KG1 (cell line): ENCODE results near the gene NME7.
"Not testable (repeated sequence)": the region's sequence is repeated elsewhere in the genome, so short reads cannot be mapped to it uniquely, and the experiment has no call there.

Experiments
- DNase-seq: peaks from one replicate; lab custom pipeline; 2025; lab: John Stamatoyannopoulos, UW

NME7 gene

DNA sequence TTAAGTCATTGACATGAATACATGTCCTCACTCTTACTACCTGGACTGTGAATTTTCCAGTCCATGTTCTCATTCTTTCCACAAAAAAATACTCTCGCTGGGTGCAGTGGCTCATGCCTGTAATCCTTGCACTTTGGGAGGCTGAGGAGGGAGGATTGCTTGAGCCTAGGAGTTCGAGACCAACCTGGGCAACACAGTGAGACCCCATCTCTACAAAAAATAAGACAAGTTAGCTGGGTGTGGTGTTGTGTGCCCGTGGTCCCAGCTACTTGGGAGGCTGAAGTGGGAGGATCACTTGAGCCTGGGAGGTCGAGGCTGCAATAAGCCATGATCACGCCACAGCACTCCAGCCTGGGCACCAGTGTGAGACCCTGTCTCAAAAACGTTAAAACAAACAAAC is 242.0 kb downstream of the NME7 start:
- not testable (repeated sequence) for DNase-seq

DNA sequence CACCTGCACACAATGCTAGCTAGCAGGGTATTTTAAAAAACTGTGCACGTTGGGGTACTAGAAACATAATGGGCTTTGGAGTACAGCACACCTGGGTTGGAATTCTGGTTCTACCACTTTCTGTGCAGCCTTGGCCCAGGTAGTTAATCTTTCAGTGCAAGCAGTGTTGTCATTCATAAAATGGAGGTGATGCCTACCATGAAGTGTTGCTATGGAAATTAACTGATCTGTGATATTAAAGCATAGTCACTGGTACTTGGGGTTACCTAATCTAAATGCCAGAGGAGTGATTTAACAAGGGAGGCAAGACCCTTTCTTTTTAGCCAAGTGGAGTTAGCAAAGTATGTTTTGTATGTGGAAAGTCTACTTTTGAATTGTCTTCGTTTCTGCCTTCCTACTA is 243.1 kb downstream of the NME7 start:
- DNase-seq: no peak

DNA sequence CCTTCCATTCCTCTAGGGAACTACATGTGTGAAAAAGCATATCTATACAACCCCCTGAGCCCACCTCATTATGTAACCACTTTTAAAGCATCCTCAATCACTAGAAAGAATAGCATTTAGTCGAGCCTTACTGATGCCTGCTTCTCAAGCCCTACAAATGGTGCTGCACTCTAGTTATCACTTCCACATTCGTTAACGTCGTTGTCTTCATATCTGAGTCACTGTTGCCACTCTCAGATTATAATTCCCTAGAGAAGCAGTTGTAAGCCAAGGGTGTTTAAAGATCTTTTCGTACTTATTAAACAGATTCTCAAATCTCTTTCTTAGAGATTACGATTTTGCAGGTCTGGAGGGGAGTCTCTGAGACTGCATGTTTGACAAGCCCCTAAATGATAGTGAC is 244.6 kb downstream of the NME7 start:
- no peak for DNase-seq

DNA sequence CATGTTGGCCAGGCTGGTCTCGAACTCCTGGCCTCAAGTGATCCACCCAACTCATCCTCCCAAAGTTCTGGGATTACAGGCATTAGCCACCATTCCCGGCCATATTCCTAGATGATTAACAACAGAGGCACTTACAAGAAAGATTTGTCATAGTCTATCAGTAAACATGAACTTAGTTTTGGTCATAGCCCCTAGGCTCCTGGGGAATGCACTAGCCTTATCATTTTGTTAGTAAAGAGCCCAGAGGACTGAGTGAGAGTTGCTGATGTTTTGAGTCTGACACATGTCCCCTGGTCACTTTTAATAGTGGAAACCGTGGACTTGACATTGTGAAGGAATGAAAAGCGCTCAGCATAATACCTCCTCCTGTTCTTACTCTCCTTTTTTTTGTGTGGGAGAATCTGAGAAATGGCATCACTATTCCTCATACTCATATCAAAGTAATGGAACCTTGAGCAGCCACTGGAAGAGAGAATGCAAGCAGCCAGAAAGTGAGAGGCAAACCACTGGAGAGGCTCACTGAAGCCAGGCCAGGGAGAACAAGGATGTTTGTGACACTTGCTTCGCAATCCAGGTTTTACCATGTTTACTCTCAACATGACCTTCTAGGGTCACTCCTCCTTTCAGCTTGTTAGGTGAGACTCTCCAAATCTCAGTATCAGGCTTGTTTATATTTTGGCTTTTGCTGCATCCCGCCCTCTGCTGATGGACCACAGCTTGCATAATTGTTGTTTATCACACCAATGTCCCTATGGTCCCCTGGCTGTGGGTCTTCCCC is 246.3 kb downstream of the NME7 start:
- DNase-seq: no peak

DNA sequence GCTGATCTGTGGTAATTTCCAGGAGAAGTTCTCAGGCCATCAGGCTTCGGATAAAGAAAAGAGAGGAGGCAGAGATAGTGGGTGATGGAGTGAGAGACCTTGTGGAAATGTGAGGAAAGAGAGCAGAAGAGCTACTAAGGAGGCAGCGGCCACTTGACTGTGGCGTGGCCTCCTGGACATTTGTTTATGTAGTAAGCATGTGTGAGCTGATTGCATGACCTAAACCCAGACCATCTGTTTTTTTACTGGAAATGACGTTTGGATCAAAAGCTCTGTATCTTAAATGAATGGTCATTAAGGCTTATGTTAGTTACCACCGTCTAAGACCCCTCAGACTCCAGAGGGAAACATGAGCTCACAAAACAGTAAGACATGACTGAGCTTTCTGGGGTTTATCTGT is 247.5 kb downstream of the NME7 start:
- DNase-seq: no peak

DNA sequence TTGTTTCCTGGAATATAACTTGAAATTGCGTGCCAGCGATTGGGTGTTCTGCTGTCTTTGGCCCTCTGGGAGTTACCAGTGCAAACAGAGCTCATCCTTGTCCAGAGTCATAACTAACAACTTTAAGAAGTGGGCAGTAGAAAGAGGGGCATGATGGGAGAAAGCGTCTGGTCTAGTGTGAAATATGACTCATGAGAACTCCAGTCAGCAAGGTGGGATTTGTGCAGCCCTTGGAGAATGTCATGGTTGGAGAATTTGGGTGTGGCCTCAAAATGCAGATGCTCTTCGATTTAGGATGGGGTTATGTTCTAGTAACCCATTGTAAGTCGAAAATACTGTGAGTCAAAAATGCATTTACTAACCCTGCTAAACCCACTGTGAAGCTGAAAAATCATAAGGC is 248.2 kb downstream of the NME7 start:
- no peak for DNase-seq

DNA sequence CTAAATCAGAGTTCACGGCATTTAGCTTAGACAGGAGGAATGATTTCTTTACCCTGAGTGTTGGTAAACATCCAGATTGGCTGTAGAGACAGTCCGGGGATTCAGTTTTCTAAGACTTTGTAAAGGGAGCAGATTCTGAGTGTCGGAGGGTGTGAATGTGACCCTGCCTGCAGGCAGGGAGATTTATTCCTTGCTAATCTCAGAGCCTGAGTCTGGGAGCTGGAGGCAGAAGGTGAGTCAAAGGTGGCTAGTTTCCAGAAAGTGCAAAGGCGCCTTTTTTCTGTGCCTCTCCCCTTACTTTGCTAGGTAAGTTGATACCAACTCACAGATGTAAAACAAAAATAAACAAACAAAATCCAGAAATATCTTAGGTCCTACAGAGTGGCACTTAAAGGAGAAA is 249.4 kb downstream of the NME7 start:
- no peak for DNase-seq

DNA sequence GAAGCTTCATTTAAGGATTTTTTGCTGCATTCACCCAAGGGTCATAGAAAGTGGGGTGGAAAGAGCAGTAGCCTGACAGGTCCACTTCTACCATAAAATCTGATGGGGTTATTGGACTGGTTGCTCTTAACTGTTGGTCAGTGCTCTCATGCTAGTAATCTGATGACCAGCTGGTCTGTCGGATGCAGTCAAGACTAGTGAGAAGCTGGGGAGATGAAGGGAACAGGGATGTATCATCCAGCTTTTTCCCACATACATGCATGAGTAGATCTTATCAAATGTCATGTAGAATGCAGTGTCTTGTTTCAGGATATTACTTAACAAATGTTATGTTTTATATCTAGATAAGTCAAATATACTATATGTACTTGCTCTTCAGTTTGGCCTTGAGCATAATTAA is 250.0 kb downstream of the NME7 start:
- DNase-seq: no peak

DNA sequence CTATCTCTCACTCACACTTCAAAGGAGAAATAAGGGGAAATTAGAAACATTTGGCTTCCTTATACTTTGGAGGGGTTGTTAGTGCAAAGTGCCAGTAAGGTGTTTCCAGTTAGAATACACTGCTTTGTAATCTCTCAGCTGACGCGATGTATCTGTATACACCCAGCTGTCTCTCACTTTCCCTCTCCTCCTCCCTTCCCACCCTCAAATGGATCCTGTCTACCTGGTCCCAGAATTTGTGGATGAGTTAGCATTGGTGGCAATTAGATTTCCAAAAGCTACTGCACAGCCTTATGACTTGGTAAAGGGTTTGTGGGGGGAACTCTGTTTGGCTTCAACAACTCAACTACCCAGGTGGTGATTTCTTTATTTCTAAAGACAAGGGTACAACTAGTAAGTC is 250.6 kb downstream of the NME7 start:
- DNase-seq: no peak

DNA sequence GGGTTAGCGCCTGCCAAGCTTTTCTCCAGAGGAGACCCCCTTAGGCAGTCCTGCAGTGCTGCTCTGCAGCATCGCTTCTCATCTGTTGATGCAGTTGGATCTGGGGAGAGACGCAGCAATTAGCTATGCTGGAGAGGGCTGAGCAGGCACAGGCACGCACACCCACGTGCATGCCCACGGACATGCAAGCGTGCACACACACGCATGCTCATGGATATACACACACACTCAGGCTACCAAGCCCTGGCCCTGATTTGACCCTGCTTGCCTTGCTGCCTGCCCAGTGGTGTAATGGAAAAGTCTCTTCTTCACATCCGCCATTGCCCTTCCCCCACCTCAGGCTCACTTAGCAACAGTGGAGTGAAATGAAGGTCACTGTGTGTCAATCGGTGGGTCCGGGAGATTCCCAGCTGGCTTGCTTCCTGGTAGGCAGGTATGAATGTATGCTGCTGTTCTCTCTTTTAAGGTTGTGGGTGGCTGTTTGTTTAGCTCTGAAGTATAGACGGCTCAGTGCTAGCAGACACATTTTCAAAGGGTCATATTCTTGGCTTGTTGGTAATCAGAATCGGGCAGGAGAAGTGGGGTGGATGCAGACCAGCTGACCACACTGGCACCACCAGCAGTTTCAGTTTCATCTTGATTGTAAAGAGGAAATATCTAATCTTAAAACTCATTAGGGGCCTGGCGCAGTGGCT is 251.6 kb downstream of the NME7 start:
- no peak for DNase-seq

DNA sequence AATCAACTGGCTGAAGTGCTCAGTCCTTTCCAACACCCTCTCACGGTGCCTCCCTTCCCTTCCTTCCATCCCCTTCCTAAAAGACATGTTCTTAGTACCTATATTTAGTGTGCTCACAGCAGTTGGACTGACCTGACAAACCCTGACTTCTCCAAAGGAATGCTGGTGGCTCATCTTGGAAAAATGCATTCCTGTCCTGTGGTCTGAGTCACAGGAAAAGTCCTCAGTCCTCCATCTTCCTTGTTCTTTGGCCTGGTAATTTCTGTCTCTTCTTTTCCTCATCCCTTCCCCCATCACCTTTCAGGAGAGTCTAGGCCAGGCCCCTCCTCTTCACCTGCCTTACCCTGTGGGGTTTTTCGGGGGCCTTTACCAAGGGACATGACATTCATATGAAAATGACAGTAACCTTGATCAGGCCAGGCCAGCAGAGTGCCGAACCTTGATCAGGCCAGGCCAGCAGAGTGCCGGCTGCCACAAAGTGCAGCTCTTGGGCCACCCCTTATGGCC is 253.9 kb downstream of the NME7 start:
- DNase-seq: no peak

DNA sequence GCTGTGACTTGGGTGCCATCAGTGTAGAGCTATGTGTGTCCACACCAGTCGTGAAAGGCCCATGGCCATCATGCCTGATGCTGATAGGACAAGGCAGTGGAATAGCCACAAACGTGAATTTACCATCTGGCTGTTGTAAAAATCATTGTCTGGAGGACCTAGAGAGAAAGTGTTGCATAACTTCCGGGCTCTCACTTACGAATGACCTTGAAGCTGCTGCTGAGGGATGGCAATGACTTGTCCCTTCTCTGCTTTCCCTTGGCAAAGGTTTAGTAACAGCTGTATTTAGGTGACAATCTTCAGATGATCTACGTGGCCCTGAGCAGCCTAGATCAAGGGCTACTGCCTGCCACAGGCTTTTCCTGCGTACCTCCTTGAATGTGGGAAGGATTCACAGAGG is 255.4 kb downstream of the NME7 start:
- DNase-seq: no peak

DNA sequence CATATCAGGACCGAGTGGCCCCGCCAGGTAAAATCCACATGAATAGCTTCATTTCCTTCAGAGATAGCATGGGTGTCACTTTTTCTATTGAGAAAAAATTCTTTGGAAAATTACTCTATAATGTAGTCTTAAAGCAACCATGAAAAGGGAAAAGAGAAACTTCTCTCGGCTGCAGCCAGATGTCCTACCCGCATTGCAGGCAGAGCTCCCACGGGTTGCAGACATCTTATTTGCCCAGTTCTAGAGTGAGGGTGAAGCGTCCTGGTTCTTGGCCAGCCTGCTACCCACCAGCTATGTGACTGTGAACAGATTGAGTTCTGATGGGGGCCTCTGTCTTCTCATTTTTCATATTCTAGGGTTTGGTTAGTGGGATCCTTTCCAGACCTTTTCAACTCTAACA is 256.1 kb downstream of the NME7 start:
- DNase-seq: no peak

DNA sequence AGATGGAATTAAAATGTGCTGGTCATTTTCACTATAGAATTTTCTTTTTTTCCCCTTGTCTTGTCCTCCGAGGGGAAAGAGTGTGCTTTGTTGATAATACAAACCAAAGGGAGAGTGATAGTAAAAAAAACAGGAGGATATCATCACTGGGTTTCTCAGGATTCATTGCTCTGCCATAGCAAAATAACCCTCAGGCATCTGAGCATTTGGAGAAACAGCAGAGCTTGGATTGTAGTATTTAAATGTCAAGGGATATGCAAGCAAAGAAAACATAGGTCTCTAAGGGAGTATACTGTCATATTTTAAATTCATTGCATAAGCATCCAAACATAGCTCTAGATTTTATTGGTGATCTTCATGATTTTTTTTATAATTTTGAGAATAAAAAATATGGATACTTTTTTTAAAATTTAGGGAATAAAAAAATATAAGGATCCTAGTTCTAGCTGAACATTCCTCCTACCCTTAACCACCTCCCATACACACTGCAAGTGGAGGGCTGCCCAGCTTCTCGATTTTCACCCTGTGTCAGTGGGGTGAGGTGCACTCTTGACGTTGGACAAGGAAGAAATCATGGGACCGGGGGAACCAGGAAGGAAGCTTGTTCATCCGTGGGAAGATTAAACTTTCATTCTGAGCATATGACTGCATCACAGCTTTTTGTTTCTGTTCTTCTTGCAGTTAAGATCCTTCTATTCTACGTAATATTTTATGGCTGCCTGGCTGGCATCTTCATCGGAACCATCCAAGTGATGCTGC is 256.7 kb downstream of the NME7 start:
- DNase-seq: no peak

DNA sequence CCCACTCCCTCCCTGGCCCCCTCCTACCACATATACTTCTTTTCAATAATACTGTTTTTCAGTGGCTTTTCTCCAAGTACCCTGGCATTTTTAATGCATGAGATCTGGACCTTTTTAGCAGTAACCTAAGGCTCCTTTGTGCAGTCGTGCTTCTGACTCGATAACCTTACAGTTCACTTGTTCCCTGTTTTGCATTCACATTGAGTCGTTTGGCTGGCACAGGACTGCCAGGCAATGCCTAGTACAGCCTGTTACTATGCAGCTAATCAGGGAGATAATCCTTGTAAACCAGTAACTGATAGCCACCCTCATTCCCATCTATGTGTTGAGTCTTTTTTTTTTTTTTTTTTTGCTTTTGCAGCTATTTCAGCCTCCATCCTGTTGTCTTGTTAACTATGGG is 257.4 kb downstream of the NME7 start:
- DNase-seq: no peak

DNA sequence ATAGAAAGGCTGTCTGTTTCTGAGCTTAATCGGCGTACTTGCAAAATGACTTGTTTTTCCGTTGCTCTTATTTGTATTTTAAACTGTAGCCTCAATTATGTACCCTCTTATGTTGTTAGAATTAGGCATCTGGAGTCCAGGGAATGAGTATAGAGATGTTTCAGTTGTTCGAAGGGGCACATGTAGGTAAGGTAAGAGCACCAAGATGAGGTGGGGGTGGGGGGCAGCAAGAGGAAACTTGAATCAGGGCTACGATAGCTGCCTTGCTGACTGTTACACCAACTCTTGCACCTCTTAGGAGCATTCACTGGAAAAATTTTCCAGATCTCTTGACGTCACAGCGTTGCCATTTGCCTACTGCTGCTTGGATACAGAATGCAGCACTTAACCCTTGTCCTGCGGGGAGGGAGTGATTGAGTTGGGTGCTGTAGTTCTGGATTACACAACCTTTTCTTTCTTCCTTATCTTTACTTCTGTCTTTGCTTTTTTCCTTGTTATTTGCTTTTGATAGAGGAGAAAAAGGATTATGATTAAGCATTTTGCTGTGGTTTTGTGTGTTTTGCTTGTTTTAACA is 257.9 kb downstream of the NME7 start:
- no peak for DNase-seq

DNA sequence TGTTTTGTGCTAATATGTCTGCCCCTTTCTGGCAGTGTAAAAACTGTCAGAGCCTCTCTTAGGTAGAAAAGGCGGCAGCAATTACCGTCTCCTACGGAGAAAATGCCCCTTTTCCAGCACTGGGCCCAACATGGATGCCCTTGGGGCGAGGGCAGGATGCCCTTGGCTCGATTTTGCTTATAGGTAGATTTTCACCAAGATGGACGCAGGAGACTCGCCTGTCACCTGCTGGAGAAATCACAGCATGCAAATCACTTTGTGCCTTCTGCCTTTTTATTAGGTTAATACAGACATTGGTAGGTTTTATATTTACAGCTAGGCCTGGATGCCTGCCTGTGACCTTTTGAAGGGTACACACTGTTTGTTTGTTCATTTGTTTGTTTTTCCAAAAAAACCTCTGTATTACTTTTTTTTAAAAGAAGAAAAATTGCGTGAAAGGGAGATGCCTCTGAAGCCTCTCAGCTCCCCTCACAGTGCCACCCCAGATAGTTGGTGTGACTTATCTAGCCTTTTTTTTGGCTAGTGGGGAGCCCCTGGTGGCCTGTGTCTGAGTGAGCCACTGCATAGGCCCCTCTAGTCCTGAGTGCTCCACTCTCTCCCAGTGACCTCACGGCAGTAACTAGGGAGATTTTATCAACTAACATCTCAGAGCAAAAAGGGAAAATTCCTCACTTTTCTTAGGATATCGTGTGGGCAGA is 258.6 kb downstream of the NME7 start:
- no peak for DNase-seq

DNA sequence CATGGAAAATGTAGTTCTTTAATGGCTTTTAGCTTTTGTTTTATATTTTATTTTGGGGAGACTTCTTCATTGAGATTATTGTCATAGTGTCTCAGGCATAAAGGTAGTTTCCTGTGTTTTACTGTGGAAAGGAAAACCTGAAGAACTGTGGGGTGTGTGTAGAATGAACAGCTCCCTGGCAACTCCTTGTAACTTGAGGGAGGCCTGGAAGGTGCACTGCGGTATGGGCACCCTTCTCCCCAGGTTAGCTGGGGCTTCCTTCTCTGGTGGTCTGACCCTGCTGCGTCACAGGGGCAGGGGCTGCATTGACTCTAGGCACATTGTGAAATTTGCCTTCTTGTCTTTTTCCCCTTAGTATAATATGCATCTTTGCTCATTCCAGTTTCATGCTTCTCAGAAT is 259.4 kb downstream of the NME7 start:
- DNase-seq: no peak

DNA sequence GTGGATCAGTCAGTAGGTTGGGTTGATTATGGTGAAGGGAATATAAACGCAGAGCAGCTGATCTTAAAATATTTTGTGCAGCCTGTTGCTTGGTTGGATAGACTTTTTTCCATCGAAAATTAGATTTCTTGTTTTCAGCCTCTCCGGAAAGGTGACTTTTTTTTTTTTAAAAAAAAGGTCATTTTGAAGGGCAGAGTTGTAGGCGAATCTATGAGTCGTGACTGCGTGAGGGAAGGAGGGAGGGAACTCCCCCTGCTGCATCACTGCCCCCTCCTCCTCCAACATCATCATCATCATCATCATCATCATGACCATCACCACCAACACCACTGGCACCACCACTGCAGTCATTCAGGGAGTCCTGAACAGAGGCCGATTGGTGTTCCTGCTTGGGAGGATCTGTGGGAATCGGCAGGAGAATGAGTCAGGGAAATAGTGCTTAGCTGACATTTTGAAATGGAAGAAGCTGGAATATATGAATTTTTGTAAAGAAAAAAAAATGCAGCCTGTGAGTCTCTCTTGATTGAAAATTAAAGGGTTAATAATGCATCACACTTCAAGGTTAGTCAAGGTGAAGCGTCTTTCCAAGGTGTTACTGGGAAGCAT is 259.9 kb downstream of the NME7 start:
- DNase-seq: no peak

DNA sequence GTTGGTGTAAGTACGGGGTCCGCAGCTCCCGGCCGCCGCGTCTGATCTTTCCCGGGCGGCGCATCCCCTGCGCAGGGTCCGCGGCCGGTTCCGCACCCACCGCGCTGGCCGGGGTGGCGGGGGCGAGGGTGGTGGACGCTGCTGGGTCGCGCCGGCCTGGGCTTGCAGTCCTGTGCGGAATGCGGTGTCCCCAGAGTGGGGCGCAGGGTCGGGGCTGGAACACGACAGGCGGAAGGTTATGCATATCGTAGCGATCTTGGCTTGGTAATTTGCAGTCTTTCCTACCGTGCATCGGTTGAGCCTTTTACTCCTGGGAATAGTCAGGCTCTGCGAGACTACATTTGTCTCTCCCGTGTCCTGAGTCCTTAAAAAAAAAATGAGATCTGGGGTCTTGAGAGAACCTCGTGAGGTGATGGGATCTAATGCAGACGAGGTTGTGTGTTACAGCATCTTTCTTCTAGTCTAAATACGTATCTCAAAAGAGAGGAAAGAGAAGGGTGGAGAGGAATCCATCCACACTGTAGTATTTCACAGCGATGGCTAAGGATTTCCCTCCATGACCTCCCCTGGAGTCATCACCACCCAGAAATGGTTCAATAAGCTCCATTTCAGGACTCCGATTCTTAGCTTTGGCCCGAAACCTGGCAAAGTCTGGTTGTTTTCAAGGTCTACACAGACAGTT is 260.5 kb downstream of the NME7 start:
- DNase-seq: no peak
